Stomach (tissue), 9 donors: ENCODE data around the gene STOML1. TPM values are rescaled to one million over a fixed set of nuclear protein-coding genes. Genes with fewer than 3 reads are reported as not detected.

Experiments
- DNase-seq, 2 donors: peaks; one replicate each; pipeline versions ENCODE4 v3.0.0 to v3.0.0-alpha.2; 2013 to 2019
- H3K27ac ChIP-seq, 5 donors: fragments of 200-600 bp in 4 of 5; sonication (generic) in 4 of 5; one replicate each; pipeline ENCODE4 v1.5.1; 2013 to 2019; ENCODE audit warnings: mild to moderate bottlenecking in 1 of 5, moderate library complexity in 1 of 5
- H3K27me3 ChIP-seq, 3 donors: fragments of 200-600 bp; sonication (generic); one replicate each; pipeline ENCODE4 v1.5.1; 2017 to 2019; ENCODE audit warnings: mixed run types in 1 of 3
- H3K36me3 ChIP-seq, 4 donors: fragments of 200-600 bp; sonication (generic); 1 replicate in 3 of 4; 2 replicates in 1 of 4; pipeline ENCODE4 v1.5.1; 2016 to 2019
- H3K4me1 ChIP-seq, 4 donors: fragments of 200-600 bp; sonication (generic); one replicate each; pipeline ENCODE4 v1.5.1; 2016 to 2019
- H3K4me3 ChIP-seq, 4 donors: fragments of 200-600 bp; sonication (generic) in 3 of 4; one replicate each; pipeline ENCODE4 v1.5.1; 2016 to 2019; ENCODE audit warnings: mild to moderate bottlenecking in 1 of 4
- H3K9me3 ChIP-seq, 4 donors: fragments of 200-600 bp; sonication (generic); one replicate each; pipeline ENCODE4 v1.5.1; 2016 to 2019
- EP300 ChIP-seq: sonication (generic); formaldehyde crosslinking; IDR thresholded peaks from one replicate; pipeline ENCODE4 v1.6.1; 2017; ENCODE audit warnings: antibody characterized with exemption
- POLR2A ChIP-seq, 4 donors: fragments of 450-650 bp; IDR thresholded peaks; one replicate each; pipeline ENCODE4 v1.6.1; 2016; ENCODE audit warnings: antibody characterized with exemption in 4 of 4, control low read depth in 2 of 4, mild to moderate bottlenecking in 1 of 4, moderate library complexity in 1 of 4
- POLR2AphosphoS5 ChIP-seq, 3 donors: sonication (generic); formaldehyde crosslinking; IDR thresholded peaks; one replicate each; pipeline ENCODE4 v1.6.1; 2016; ENCODE audit warnings: antibody characterized with exemption in 3 of 3
- WGBS, 5 donors: extraction: QIAGEN DNeasy Blood & Tissue Kit in 3 of 5; methylation state at CpG; one replicate each; pipeline versions ENCODE4 v1.1.5 to v1.1.7; 2013 to 2018; 5-methylcytosine and 5-hydroxymethylcytosine counted together
- intact Hi-C: fragments of 100-400 bp; cut with DNase I; formaldehyde crosslinking; loops from one replicate; pipeline ENCODE4 v1.15.1; 2023; ENCODE audit warnings: low total_unique reads
- polyA plus RNA-seq, 3 donors: library from polyadenylated mRNA; stranded (reverse); fragments of 200-250 nt; gene quantifications; one replicate each; pipeline ENCODE4 v1.2.3, GENCODE V29; 2013
- total RNA-seq, 5 donors: library from RNA; depleted of rRNA; stranded (reverse); fragments of >200 nt; gene quantifications; one replicate each; pipeline versions ENCODE4 v1.1.0 to v1.2.3, GENCODE V29; 2014 to 2016
- TF ChIP-seq, protein P1 (sequence below), 7 experiments: fragments of 450-650 bp in 4 of 7; fragments of 200-600 bp in 3 of 7; sonication (generic) in 3 of 7; IDR thresholded peaks; one replicate each; pipeline ENCODE4 v1.5.1; 2016 to 2019; ENCODE audit warnings: antibody characterized with exemption in 7 of 7, control low read depth in 2 of 7, mild to moderate bottlenecking in 1 of 7
- donor health status: healthy with polysubstance abuse.
- donor health status: Bipolar disorder and iron deficiency.
- donor health status: healthy.

The STOML1 gene
- total and polyA plus RNA-seq, 8 donors, result 5.3 to 26.4 (median 9.8) TPM

DNA sequence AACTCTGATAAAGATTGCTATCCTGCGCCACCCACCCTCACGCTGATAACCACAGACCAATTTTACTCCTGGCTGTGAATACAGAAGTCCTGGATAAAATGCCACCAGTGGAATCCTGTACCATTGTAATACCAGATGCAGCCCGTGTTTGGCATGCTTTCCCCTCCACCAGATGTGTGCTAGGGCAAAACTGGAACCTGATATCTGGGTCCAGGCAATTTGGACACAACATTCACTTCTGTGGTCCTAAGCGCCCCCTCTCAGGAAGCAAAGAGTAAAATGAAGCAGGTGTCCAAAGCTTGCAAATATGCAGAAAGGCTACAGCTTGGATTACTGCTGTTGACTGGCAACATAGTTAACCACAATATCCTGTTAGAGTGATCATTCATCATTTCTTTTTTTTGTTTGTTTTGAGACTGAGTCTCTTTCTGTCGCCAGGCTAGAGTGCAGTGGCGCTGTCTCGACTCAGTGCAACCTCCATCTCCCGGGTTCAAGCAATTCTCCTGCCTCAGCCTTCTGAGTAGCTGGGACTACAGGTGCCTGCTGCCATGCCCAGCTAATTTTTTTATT, 33.0 kb downstream of the STOML1 start:
- TF ChIP-seq EP300 (no peak), POLR2AphosphoS5 (IDR thresholded peaks at IDR 0.05) (no peak), POLR2A (IDR thresholded peaks at IDR 0.05) (no peak)
- TF ChIP-seq, protein P1, sequence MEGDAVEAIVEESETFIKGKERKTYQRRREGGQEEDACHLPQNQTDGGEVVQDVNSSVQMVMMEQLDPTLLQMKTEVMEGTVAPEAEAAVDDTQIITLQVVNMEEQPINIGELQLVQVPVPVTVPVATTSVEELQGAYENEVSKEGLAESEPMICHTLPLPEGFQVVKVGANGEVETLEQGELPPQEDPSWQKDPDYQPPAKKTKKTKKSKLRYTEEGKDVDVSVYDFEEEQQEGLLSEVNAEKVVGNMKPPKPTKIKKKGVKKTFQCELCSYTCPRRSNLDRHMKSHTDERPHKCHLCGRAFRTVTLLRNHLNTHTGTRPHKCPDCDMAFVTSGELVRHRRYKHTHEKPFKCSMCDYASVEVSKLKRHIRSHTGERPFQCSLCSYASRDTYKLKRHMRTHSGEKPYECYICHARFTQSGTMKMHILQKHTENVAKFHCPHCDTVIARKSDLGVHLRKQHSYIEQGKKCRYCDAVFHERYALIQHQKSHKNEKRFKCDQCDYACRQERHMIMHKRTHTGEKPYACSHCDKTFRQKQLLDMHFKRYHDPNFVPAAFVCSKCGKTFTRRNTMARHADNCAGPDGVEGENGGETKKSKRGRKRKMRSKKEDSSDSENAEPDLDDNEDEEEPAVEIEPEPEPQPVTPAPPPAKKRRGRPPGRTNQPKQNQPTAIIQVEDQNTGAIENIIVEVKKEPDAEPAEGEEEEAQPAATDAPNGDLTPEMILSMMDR (IDR thresholded peaks at IDR 0.05), result no peak
- DNase-seq, result no peak
- Histone ChIP-seq H3K27me3 (peaks cover 0 to 3% (median 0%) of the 10 kb centered on the region in 3 donors), H3K9me3 (no peaks in the 10 kb centered on the region), H3K4me3 (no peak overlapping the region), H3K27ac (no peak overlapping the region), H3K36me3 (no peaks in the 10 kb centered on the region), H3K4me1 (peaks cover 0 to 19% (median 8%) of the 10 kb centered on the region in 4 donors)
- 25 to 39% (median 30%) methylated on average over 8 of the region's 8 CpGs for WGBS, 5 donors
- intact Hi-C loops, result no loop called here

DNA sequence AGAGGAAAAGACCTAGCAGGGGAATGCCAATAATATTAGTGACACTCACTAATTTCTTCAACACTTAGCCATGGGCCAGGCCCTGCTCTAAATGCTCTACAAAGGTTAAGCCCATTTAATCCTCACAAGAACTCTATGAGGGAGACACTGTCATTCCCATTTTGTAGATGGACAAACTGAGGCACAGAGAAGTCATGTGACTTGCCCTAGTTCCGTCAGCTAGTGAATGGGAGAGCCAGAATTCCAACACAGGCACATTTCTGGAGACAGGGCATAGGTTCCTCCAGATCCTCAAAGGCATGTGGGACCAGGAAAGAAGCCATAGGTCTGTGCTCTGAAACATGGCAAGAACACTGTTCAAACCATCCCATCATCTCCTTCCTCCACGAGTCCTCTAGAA, 34.3 kb downstream of the STOML1 start:
- 72 to 83% (median 75%) methylated on average over 2 of the region's 2 CpGs for WGBS, 5 donors
- H3K27me3 ChIP-seq, result peaks cover 0 to 3% (median 0%) of the 10 kb centered on the region in 3 donors
- peaks cover 0 to 29% (median 14%) of the 10 kb centered on the region in 4 donors for H3K4me1 ChIP-seq
- H3K4me3 ChIP-seq, result no peak overlapping the region
- no peak for DNase-seq
- no peaks in the 10 kb centered on the region for H3K9me3 ChIP-seq
- H3K36me3 ChIP-seq, result no peaks in the 10 kb centered on the region
- TF ChIP-seq EP300, result no peak
- TF ChIP-seq, protein P1 (IDR thresholded peaks at IDR 0.05), result no peak
- TF ChIP-seq POLR2A (IDR thresholded peaks at IDR 0.05), result no peak
- TF ChIP-seq POLR2AphosphoS5 (IDR thresholded peaks at IDR 0.05), result no peak
- intact Hi-C loops, result no loop called here
- H3K27ac ChIP-seq, result no peak overlapping the region

DNA sequence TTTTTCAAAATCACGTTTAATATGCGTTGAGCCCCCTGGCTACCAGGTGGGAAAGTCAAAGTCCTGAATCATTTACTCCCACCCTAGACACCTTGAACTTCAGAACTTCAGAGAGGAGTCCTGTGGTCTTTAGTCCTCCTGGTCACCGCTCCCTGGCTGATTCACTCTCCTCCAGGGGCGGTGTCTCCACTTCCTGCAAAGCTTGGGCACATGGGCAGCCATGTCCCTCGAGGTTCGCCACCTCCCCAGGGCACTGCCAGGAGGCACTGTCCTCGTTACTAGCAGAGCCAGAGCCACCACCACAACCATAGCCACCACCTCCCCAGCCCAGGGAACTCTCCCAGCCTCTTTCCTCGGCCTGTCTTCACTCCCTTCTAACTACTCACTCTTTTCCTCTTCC, 34.8 kb downstream of the STOML1 start:
- no peak for DNase-seq
- Histone ChIP-seq H3K27me3 (peaks cover 0 to 3% (median 0%) of the 10 kb centered on the region in 3 donors), H3K9me3 (no peaks in the 10 kb centered on the region), H3K27ac (peak overlapping the region in 1 of 5 donors; percentile 16), H3K4me3 (no peak overlapping the region), H3K4me1 (peaks cover 4 to 34% (median 18%) of the 10 kb centered on the region in 4 donors), H3K36me3 (peaks cover 0 to 4% (median 0%) of the 10 kb centered on the region in 4 donors)
- intact Hi-C loops, result no loop called here
- TF ChIP-seq, protein P1 (IDR thresholded peaks at IDR 0.05), result no peak
- no peak for TF ChIP-seq POLR2A (IDR thresholded peaks at IDR 0.05)
- TF ChIP-seq EP300, result no peak
- no peak for TF ChIP-seq POLR2AphosphoS5 (IDR thresholded peaks at IDR 0.05)
- WGBS, 5 donors, result 75 to 80% (median 77%) methylated on average over 8 of the region's 8 CpGs

DNA sequence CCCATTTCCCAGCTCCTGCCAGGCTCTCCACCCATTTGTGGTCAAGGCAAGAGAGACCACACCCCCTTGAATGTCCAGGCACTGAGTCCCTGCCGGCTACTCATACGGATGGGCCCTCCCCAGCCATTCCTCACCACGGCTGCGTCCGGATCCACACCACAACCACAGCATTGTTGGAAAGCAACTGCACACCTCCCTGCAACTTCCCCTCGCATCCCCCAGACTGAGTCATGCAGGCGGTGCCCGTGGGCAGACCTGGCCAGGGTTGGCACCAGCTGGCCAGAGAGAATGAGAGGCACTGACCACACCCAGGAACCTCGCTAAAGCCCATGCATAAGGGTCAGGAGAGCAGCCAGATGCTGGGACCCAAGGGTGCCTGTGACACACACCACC, 35.4 kb downstream of the STOML1 start:
- H3K27ac ChIP-seq, result peak overlapping the region in 3 of 5 donors; percentile 16 to 52 (median 29)

More for the DNA sequence above, 35.4 kb downstream of the STOML1 start:
- no peaks in the 10 kb centered on the region for H3K9me3 ChIP-seq
- TF ChIP-seq, protein P1 (IDR thresholded peaks at IDR 0.05), result no peak
- TF ChIP-seq POLR2A (IDR thresholded peaks at IDR 0.05) (no peak), POLR2AphosphoS5 (IDR thresholded peaks at IDR 0.05) (peak in 2 of 3 donors; percentile 15 to 69), EP300 (no peak)
- peaks cover 0 to 8% (median 0%) of the 10 kb centered on the region in 4 donors for H3K36me3 ChIP-seq
- 10 to 34% (median 24%) methylated on average over 9 of the region's 9 CpGs for WGBS, 5 donors
- peaks cover 0 to 3% (median 0%) of the 10 kb centered on the region in 3 donors for H3K27me3 ChIP-seq
- intact Hi-C loops, result no loop called here
- peaks cover 9 to 39% (median 23%) of the 10 kb centered on the region in 4 donors for H3K4me1 ChIP-seq
- peak in 1 of 2 donors; percentile 57 for DNase-seq
- no peak overlapping the region for H3K4me3 ChIP-seq
